ENCODE results near the gene NRL.

NRL gene

DNA sequence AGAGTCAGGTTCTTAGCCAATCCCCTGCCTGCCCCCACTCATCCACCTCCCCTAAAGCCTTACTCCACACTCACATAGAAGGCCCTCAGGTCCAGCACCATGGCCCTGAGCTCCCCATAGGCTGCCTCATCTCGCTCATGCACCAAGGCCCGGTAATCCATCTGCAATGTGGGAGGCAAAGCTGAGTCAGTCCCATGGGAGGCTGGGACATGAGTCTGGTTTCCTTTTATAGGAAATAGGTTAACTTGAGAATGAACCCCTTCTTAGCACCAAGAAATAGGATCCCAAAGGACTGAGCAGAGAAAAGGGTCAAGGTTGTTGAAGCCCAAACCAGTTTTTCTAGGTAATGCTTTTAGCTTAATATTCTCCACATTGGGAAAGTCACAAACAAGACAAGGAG, 28.8 kb upstream of the NRL start:
- no peak for DNase-seq

DNA sequence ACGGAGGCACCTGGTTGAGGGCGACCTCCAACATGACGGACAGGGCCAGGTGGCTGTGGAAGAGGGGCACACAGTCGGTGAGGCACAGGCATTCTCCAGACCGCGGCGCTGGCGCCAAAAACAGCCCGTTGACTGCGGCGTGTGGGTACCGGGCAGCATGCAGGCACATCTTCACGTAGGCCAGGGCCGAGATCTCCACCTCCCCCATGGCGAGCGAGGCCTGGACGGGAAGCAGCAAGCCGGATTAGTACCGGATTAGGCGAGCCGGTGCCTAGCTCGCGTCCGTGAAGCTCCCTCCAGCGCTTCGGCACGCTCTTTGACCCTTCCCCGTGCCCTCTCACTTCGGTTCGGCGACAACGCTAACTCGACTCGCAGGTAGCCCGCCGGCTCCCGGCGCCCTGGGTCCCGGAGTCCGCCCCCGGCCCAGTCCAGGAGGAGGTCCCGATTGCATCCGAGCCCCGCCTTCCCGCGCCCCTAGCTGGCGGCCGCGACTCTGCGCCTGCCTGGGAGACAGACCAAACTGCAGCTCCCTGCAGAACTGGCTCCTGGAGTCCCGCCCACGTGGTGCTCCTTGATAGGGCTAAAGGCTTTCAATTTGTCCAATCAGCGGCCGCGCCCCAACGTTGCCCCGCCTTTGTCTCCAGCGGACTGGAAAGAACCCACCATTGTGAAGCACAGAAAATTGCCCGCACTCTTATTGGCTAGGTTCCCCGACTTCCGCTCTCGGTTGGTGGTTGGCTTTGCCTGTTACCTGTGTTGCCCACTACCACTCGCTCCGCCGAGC, 26.5 kb upstream of the NRL start, which contains the start of gene EMC9:
EMC9 (minus strand) TSS at position 495 of the 784 bp plus-strand sequence; CDS start at position 208, 287 bp downstream.
- peak; percentile 100 for DNase-seq

DNA sequence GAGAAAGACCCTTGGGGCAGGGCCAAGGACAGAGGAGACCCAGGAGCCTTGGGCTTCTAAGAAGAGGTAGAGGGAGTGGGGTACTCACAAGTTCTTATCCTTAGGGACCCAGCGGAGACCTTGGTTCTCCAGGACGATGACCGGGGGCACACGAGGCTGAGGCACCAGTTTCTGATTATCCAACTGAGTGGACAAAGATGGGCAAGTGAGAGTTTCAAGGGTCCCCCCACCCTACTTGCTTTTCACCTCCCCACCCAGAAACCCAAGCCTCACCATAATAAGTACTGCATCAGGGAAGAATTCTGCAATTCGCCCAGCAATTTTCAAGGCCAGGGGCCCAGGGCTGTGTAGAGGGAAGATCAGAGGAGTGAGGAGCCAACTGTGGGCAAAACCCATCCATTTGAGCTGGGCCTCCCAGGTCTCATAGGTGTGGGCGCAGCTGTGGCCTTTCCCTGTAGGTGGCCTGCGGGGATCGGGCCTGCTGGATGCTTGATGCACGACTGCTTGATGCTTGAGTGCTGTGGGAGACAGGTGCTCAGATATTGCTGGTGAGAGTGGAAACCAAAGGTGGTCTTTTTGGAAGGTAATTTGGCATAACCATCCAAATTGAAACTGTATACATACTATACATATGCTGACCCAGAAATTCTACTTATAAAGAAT, 24.7 kb upstream of the NRL start:
- no peak for DNase-seq

DNA sequence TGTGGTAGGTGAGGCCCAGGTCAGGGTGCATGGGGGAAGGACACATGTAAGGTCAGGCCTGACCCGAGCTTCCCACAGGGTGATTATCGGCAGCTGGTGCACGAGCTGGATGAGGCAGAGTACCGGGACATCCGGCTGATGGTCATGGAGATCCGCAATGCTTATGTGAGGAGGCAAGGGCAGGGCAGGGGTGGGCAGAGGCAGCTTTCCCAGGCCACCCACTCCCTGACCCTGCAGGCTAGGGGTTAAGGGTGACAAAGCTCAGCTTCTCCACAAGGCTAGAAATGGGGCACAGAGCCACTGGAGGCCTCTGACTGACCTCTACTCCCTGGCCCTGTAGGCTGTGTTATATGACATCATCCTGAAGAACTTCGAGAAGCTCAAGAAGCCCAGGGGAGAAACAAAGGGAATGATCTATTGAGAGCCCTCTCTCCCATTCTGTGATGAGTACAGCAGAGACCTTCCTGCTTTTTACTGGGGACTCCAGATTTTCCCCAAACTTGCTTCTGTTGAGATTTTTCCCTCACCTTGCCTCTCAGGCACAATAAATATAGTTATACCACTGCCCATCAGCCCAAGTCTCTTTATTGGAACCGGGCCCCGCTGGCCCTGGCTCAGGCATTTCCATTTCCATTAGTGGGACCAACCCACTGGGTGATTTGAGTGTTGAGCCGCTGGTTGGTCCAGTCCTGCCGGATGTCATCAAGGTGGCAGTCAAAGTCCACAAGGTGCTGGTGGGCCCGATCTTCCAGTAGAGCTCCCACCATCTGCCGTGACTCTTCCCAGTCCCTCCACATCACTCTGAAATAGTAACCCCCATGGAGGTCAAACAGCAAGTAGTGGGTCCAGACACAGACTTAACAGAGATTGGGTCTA, 23.9 kb upstream of the NRL start:
- no peak for DNase-seq

DNA sequence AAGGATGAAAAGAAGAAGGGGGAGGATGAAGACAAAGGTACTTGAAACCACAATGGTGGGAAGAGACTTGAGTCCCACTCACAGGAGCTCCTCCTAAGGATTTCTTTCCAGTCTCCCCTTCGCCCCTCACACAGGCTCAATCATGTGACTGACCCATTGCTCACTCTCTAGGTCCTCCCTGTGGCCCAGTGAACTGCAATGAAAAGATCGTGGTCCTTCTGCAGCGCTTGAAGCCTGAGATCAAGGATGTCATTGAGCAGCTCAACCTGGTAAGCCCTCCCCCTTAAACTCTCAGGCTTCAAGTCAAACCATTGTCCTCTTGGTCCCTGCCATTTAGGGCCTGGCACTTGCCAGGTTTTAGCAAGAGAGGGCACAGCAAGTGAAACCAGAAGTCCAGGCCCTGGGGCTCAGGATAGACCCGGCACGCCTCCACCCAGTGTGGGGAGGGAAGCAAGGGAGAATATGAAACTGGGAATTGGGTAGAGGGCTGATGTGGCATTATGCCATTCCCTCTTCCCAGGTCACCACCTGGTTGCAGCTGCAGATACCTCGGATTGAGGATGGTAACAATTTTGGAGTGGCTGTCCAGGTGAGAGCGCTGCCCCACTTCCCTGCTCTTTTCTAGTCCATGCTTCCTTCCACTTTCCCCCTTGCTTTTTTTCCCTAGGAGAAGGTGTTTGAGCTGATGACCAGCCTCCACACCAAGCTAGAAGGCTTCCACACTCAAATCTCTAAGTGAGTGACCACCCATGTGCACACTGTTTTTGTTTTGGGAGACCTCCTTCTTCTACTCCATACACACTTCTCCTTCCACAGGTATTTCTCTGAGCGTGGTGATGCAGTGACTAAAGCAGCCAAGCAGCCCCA, 23.0 kb upstream of the NRL start:
- DNase-seq: no peak

DNA sequence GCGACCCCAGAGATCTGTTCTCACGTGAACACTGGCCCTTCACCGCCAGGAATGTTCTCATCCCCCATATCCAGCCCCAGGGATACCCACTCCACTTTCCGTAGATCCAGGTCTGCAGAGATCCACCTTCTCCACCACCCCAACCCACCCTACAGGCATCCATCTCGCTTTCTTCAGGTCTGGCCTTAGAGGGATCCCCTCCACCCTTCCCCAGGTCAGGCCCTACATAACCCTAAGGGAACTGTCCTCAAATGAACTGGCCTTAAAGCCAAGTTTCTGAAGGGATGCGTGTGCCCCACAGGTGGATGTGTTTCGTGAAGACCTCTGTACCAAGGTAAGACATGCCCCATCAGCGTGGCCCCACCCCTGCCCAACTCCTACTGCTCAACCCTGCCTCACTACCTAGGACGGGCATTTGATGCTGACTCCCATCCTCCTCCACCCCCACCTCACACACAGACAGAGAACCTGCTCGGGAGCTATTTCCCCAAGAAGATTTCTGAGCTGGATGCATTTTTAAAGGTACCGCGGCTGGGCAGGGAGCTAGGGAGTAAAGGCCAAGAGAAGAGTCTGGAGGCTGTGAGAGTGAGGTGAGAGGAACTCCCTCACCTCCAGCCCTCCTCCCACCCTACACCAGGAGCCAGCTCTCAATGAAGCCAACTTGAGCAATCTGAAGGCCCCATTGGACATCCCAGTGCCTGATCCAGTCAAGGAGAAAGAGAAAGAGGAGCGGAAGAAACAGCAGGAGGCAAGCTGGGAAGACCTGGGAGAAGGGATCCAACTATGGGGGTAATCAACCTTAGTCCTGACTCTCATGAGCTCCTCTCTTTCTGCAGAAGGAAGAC, 22.2 kb upstream of the NRL start:
- no peak for DNase-seq

DNA sequence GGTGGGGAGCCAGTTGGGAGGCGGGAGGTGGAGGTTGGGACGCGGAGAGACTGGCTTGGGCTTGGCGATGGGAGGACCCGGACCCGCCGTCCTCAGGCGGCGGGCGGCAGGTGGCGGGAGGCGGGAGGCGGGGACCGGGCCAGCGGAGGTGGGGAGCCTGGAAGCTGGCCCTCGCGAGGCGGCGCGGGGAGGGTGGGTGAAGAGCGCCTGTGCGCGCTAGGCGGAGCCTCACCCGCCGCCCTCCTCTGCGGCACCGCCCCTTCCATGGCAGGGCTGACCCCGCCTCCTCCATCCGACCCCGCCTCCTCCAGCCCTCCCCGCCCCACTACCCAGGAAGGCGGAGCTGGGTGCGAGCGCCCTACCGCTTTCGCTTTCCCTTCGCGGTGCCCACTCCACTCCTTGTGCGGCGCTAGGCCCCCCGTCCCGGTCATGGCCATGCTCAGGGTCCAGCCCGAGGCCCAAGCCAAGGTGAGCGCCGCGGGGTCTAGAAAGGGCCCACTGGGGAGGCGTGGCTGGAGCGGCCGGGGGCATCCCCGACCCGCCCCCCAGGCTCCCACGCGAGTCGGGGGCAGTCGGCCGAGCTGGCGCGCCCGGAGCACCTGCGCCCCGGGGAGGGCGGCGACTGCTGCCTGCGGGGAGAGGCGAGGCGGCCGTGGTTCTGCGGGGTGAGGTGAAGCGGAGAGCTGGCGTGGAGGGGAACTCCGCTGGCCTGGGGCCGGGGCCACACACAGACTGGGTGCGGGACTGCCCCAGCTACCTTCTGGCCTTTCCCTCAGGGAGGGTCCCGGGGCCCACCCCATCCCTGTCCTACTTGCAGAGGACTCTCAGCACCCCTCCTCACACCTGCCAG, 21.3 kb upstream of the NRL start, which contains the start of gene PSME1:
PSME1 (plus strand) TSS at position 361 of the 850 bp plus-strand sequence; CDS start at position 430, 69 bp downstream.
- DNase-seq: peak; percentile 75

DNA sequence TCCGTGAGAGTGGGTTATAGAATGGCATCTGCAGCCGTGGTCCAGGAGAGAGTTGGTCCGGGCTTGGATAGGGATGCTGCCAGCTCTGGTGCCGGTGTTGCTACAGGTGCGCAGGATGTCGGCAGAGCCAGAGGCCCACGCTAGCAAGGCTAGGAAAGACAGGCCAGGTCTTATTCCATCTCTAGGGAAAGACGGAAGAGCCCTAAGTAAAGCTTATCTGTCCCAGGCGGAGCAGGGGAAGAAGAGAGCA, 20.8 kb upstream of the NRL start:
- no peak for DNase-seq

DNA sequence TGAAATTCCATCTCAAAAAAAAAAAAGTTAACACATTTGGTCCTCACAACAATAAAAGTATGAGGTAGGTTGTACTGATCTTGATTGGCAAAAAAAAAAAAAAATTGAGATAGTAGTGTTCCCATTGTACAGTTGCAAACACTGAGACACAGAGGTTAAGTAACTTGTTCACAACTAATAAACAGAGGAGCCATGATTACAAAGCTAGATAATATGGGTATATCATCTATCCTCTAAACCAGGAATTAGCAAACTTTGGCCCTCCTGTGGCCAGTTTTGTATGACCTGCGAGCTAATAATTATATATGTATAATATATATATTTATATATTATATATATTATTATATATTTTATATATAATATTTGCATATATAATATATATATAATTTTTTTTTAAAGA, 19.0 kb upstream of the NRL start:
- no peak for DNase-seq

DNA sequence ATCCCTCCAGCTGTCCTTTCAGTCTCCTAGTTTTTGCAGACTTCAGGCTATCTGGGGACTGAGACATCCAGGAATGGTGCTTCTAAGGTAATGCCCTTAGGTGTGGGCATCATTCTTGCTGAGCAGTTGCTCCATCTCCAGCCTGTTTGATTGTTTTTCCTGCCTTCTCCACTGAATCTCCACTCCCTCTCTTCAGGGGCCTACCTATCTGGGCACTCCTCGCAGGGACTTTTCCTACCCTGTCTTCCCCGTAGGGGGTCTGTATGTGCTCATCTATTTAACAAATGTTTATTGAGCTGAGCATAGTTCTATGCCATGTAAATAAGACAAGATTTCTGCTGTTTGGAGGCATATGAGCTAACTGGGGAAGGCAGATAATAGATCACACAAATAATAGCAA, 18.2 kb upstream of the NRL start:
- no peak for DNase-seq

DNA sequence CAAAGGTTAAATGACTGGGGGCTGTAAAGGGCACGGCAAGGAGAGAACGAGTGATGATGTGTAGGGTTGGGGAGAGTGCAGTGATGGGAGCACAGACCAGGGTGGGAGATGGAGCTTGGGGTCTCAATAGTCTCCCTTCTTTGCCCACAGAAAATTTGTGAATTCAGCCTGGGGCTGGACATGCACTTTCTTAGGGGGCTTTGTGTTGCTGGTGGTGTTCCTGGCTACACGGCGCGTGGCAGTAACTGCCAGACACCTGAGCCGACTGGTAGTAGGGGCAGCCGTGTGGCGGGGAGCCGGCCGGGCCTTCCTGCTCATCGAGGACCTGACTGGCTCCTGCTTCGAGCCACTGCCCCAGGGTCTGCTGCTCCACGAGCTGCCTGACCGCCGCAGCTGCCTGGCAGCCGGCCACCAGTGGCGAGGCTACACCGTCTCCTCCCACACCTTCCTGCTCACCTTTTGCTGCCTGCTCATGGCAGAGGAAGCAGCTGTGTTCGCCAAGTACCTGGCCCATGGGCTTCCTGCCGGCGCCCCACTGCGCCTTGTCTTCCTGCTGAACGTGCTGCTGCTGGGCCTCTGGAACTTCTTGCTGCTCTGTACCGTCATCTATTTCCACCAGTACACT, 17.4 kb upstream of the NRL start:
- no peak for DNase-seq

DNA sequence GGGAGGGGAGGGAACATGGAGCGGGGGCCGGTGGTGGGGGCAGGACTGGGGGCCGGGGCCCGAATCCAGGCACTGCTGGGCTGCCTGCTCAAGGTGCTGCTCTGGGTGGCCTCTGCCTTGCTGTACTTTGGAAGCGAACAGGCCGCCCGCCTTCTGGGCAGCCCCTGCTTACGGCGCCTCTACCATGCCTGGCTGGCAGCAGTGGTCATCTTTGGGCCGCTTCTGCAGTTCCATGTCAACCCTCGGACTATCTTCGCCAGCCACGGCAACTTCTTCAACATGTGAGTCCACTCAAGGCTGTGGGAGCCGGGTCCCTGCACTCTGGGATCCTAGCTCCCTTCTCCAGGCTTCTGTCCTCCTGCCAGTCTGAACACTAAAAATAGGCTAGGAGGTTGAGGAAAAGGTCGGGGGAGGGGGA, 16.8 kb upstream of the NRL start:
- no peak for DNase-seq

DNA sequence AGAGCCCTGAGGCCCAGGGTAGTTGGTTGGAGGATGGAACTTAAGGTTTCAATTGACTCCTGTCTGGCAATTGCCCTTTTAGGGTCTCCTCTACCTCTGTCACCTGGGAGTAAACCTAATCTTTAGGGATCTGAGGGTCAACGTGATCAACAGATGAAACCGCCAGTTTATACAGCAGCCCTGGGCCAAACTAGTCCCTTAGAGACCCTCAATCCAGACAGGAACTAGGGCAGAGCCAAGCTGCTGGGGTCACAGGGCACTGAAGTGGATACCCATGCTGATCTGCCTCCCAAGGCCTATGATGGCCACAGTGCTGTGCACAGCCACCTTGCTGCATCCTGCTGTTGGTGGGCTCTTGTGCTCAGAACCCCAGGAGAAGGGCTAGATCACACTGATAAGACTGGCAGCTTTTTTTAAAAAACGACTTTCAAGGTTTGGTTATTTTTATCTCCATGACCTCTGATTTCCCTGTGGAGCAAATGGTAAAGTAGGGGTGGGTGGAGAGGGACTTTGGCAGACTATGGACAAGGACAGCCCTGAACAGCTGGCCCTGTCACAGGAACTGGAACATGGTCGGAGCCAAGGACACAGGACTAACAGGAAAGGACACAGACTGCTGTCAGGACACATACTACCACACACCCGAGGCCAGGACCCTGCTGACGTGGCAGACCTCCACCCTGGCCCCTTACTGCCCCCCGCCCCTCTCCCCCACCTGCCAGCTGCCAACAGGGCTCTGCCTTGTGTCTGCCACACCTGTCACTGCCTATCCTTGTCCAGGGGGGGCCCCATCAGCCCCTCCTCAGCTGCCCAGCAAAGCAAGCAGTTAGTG, 16.2 kb upstream of the NRL start:
- peak; percentile 61 for DNase-seq

DNA sequence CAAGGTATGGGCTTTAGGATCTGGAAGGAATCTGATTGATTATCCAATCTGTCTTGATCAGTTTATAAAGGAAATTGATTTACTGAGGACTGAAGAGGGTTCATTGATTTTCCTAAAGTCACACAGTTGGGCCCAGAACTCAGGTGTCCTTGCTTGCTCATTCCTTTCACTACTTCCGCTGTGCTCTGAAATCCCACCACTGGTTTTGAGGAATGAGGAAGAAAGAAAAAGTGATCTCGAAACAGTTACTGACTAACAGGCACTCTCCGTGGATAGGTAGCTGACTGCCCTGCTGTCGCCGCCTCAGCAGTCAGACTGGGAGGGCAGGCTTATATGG, 15.6 kb upstream of the NRL start, which contains the start of gene FITM1:
FITM1 (plus strand) TSS at position 280 of the 337 bp plus-strand sequence. CDS start 905 bp downstream, outside the sequence.
- no peak for DNase-seq

DNA sequence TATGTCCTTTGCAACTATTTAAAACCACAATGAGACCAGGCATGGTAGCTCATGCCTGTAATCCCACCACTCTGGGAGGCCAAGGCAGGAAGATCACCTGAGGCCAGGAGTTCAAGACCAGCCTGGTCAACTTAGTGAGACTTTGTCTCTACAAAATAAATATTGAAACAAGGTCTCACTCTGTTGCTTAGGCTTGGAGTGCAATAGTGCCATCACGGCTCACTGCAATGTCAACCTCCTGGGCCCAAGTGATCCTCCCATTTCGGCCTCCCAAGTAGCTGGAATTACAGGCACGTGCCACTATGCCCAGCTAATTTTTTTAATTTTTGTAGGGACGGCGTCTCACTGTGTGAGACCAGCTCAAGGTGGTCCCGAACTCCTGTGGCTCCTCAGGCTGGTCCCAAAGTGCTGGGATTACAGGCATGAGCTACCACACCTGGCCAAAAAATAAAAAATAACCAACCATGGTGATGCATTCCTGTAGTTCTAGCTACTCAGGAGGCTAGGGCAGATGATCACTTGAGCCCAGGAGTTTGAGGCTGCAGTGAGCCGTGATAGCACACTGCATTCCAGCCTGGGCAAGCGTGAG, 14.8 kb upstream of the NRL start:
- no peak for DNase-seq

DNA sequence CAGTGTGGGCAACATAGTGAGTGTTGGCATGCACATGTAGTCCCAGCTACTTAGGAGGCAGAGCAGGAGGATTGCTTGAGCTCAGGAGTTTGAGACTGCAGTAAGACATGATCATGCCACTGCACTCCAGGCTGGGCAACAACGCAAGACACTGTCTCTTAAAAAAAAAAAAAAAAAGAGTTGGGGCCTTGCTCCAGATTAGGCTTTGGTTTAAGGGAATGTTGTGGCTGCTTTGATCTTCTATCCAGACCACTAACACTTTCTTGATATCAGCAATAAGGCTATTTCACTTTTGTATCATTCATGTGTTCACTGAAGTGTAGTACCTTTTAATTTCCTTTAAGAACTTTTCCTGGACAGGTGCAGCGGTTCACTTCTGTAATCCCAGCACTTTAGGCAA, 12.9 kb upstream of the NRL start:
- DNase-seq: no peak

DNA sequence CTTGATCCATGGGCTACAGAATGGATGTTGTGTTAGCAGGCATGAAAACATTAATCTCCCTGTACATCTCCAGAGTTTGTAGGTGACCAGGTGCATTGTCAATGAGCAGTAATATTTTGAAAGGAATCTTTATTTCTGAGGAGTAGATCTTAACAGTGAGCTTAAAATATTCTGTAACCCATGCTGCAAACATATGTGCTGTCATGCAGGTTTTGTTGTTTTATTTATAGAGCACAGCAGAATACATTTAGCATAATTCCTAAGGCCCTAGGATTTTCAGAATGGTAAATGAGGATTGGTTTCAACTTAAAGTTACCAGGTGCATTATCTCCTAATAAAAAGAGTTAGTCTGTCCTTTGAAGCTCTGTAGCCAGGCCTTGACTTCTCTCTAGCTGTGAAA, 12.2 kb upstream of the NRL start:
- no peak for DNase-seq

DNA sequence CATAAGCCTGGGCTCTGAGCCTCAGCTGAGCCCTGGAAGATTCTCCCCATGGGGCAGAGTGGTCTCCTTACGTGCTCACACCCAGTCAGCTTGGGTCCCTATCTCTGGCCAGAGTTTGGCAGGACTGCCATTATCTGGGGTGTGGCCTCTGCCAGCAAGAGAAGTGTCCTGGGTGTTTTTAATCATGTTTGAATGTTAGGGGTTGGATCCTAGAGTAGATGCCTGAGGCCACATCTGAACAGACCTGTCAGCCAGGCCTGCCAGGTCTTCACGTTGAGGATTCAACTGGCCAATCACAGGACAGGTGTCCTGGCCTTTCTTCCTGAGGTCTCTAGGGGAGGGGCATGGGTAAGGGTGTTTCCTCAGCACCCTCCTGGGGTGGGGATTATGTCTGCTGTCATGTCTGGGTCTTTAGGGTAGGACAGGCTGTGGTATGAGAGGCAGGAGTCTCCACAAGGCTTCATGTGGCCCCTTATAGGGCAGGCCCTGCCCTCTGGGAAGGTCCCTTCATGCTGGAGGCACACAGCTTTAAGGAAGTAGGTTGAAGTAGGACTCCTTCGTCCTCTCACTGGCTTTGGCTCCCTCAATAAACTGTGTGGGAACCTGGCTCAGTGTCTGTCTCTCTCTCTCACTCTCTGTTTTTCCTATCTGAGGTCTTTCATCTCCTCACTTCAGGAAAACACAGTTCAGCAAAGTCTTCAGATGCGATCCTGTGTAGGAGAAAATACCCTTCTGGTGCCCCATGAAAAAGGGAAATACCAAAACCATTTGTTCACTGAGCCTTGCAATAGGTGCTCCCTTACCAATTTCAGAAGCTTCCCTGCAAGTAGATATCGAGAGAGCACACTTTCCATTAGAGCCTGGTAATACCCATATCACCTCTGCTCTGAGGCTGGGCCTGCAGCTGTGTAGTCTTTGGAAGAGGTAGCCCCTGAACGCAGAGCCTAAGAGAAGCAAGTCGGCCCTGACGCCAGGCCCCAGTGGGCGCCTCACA, 9.0 kb upstream of the NRL start:
- no peak for DNase-seq
